ENCODE results near the gene ZNF232.
"Not testable (repeated sequence)": the region's sequence is repeated elsewhere in the genome, so short reads cannot be mapped to it uniquely, and the experiment has no call there.

ZNF232 gene

GRCh38 chr17:5096731-5097100 lies 15.0 kb downstream of the ZNF232 start:
- no peak for DNase-seq

GRCh38 chr17:5092218-5093010 lies 19.3 kb downstream of the ZNF232 start:
- no peak for DNase-seq

- DNase-seq = no peak
Measured at GRCh38 chr17:5080591-5080990, 31.1 kb downstream of the ZNF232 start.

GRCh38 chr17:5078106-5079028 lies 33.3 kb downstream of the ZNF232 start, which contains the start of gene ZFP3:
Gene ZFP3, plus strand, starts transcription at chr17:5078467. Its CDS starts 13,038 bp downstream, at chr17:5091505.
- peak; percentile 80 for DNase-seq

- DNase-seq = no peak
Measured at GRCh38 chr17:5077781-5078105, 33.9 kb downstream of the ZNF232 start.

- DNase-seq = not testable (repeated sequence)
Measured at GRCh38 chr17:5077275-5077674, 34.4 kb downstream of the ZNF232 start.

GRCh38 chr17:5075472-5075871 lies 36.2 kb downstream of the ZNF232 start:
- not testable (repeated sequence) for DNase-seq

GRCh38 chr17:5069724-5070123 lies 42.0 kb downstream of the ZNF232 start:
- DNase-seq = no peak

- DNase-seq = no peak
Measured at GRCh38 chr17:5068236-5068635, 43.4 kb downstream of the ZNF232 start.

GRCh38 chr17:5065227-5065744 lies 46.4 kb downstream of the ZNF232 start:
- no peak for DNase-seq
